Stimulated activated CD8-positive, alpha-beta memory T cell treated with anti-CD3 and anti-CD28 coated beads, Interleukin-2, amount 100 ng/mL, for 48 hours (primary cell): ENCODE measurements around the gene NACA2.

Experiments
- DNase-seq, 2 donors: peaks; one replicate each; pipeline ENCODE4 v3.0.0-alpha.2; 2020; ENCODE audit warnings: low read depth in 2 of 2

NACA2 gene

DNA sequence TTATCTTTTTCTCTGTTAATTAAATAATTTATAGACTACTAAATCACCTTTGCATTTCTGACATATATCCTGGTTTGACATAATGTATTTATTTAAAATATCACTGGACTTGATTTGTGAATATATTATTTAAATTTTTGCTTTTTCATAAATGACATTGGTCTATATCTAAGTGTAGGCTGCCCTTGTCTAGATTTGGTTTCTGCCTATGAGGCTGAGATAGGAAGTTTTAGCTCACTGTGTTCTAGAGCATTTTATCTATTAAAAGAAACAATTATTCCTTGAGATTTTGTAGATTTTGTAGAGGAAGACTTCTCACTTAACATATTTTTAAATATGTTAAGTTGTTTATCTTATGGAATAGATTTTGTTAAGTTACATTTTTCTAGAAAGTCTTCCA is 43.9 kb downstream of the NACA2 start:
- no peak for DNase-seq

DNA sequence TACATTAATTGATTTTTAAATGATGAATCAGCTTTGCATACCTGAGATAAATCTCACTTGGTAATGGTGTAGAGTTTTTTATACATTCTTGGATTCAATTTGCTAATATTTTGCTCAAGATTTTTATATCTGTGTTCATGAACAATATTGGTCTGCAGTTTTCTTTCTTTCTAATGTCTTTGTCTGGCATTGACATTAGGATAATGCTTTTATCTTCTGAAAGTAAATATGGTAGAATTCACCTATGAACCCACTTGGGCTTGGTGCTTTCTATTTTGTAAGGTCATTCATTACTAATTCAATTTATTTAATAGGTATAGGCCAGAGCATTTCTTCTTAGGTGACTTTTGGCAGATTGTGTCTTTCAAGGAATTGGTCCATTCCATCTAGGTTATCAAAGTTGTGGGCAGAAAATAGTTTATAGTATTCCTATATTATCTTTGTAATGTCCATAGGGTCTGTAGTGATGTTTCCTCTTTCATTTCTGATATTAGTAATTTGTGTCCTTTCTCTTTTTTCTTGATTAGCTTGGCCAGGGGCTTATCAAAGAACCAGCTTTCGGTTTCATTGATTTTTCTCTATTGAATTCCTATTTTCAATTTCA is 45.6 kb downstream of the NACA2 start:
- DNase-seq: no peak

DNA sequence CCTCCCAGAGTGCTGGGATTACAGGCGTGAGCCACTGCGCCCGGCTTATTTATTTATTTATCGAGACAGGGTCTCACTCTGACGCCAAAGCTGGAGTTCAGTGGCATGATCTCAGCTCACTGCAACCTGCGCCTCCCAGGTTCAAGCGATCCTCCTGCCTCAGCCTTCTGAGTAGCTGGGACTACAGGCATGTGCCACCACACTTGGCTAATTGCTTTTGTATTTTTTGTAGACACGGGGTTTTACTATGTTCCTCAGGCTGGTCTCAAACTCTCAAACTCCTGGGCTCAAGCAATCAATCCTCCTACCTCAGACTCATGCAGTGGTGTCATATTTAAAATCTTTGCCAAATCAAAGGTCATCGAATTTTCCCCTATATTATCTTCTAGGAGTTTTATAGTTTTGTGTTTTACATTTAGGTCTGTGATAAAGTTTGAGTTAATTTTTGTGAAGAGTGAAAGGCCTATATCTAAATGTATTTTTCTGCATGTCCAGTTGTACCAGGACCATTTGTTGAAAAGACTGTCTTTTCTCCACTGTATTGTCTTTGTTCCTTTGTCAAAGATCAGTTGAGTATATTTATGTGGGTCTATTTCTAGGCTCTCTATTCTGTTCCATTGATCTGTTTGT is 47.1 kb downstream of the NACA2 start:
- no peak for DNase-seq

DNA sequence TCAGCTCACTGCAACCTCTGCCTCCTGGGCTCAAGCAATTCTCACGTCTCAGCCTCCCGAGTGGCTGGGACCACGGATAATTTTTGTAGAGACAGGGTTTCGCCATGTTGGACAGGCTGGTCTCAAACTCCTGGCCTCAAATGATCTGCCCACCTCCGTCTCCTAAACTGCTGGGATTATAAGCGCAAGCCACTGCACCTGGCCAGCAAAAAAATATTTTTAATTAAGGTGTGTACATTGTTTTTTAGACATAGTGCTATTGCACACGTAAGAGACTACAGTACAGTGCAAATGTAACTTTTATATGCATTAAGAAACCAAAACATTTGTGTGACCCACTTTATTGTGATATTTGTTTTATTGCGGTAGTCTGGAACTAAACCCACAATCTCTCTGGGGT is 49.0 kb downstream of the NACA2 start:
- DNase-seq: no peak

DNA sequence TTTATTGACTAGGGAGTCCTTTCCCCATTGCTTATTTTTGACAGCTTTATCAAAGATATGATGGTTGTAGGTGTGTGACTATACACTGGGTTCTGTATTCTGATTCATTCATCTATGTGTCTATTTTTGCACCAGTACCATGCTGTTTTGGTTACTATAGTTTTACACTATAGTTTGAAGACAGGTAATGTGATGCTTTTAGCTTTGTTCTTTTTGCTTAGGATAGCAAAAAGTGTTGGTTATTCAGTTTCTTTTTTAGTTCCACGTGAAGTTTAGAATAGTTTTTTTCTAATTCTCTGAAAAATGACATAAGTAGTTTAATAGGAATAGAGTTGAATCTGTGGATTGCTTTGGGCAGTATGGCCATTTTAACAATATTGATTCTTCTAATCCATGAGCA is 50.1 kb downstream of the NACA2 start:
- DNase-seq: no peak
